Activated CD8-positive, alpha-beta T cell treated with anti-CD3 and anti-CD28 coated beads for 36 hours (primary cell): ENCODE data around the gene PEPD. TPM values are rescaled to one million over a fixed set of nuclear protein-coding genes. Genes with fewer than 3 reads are reported as not detected.

Experiments
- ATAC-seq: fragments of 200-7000 bp; cut with Tn5 transposase; one replicate; pipeline ENCODE4 v1.10.0; 2021; ENCODE audit warnings: mild to moderate bottlenecking, moderate library complexity
- CTCF ChIA-PET: fragments of 350-600 bp; sonication (Branson Sonifier 250); formaldehyde crosslinking; loops from one replicate; lab custom pipeline; 2021; ENCODE audit warnings: antibody characterized with exemption; lab: Charles Lee
- POLR2A ChIA-PET: fragments of 350-600 bp; sonication (Branson Sonifier 250); formaldehyde crosslinking; loops from one replicate; lab custom pipeline; 2021; ENCODE audit warnings: antibody characterized with exemption; lab: Charles Lee
- DNase-seq: peaks from one replicate; pipeline ENCODE4 v3.0.0-alpha.2; 2020
- H3K27ac Mint-ChIP-seq: one replicate; pipeline ENCODE4 v1.8.0; 2021; ENCODE audit warnings: mild to moderate bottlenecking, mixed read lengths
- H3K27me3 Mint-ChIP-seq: one replicate; pipeline ENCODE4 v1.8.0; 2021; ENCODE audit warnings: mixed read lengths
- H3K36me3 Mint-ChIP-seq: one replicate; pipeline ENCODE4 v1.8.0; 2021; ENCODE audit warnings: low read depth, mixed read lengths
- H3K4me1 Mint-ChIP-seq: one replicate; pipeline ENCODE4 v1.8.0; 2021; ENCODE audit warnings: low read depth, mixed read lengths
- H3K4me3 Mint-ChIP-seq: one replicate; pipeline ENCODE4 v1.8.0; 2021; ENCODE audit warnings: mild to moderate bottlenecking, moderate library complexity, mixed read lengths
- H3K9me3 Mint-ChIP-seq: one replicate; pipeline ENCODE4 v1.8.0; 2021; ENCODE audit warnings: mixed read lengths
- CTCF ChIP-seq: fragments of 200-600 bp; IDR thresholded peaks from one replicate; pipeline ENCODE4 v1.8.0; 2022; ENCODE audit warnings: antibody characterized with exemption, mild to moderate bottlenecking
- intact Hi-C: fragments of 100-400 bp; cut with micrococcal nuclease; formaldehyde crosslinking; loops from one replicate; pipeline ENCODE4 v1.10.0; 2022
- total RNA-seq, 2 experiments: library from RNA; stranded (reverse); gene quantifications; one replicate each; pipeline ENCODE4 v1.2.3, GENCODE V29; 2021

PEPD gene
- total RNA-seq, 2 experiments from 2014 or later: 32.6 to 34.6 TPM

DNA sequence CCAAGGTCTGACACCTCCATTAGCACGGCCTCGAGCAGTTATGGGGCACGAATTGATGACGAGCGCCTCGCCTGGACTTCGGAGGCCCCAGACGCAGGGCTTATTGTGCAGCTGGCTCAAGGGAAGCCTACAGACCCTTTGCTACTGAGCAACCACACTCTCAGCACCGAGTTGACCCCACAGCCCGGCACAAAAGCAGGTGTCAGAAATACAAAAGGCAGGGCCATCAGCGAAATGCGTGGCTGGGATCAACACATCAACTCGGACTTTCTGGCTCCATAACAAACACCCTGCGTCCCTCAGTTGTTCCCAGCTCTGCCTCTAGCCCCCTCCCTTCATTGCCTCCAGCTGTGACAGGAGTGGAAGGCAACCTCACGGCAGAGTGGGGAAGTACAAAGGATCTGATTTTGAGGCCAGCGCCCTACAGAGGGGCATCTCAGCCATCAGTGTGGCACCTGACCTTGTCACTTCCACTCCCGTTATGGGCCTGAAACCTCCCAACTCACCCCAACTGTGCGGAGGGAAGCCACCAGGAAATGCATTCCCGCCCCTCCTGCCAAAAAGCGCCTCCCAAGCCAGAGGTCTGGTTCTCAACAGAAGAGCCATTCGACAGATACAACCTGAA lies 18.0 kb downstream of the PEPD start:
- DNase-seq (no peak), ATAC-seq (no peak)
- TF ChIP-seq CTCF: no peak
- Mint-ChIP-seq H3K9me3 (no peaks in the 10 kb centered on the region), H3K27me3 (no peaks in the 10 kb centered on the region), H3K4me3 (no peak overlapping the region), H3K36me3 (peaks cover 2% of the 10 kb centered on the region), H3K4me1 (no peaks in the 10 kb centered on the region), H3K27ac (no peak overlapping the region)
- ChIA-PET POLR2A (no interaction called here), CTCF (no interaction called here)
- intact Hi-C loops: no loop called here

DNA sequence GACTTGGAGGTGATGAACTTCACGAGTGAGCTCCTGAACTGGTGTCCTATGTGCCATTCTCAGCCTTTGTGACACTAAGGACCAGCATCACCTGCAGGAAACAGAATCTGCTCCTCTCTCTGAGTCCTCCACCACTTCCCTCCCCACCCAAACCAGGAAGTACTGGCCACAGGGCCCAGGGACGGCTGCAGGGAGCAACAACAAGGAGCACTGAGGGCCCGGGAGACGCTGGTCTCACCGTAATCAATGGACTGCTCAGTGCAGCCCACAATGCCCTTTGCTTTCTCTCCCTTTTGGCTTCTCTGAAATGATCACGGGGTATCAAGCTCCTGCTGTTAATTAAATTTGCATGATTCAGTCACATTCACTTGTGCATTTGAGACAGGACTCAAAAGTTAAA lies 18.6 kb downstream of the PEPD start:
- ChIA-PET POLR2A (no interaction called here), CTCF (no interaction called here)
- Mint-ChIP-seq H3K4me1 (no peaks in the 10 kb centered on the region), H3K27ac (no peak overlapping the region), H3K27me3 (no peaks in the 10 kb centered on the region), H3K9me3 (no peaks in the 10 kb centered on the region), H3K36me3 (peaks cover 2% of the 10 kb centered on the region), H3K4me3 (no peak overlapping the region)
- ATAC-seq (no peak), DNase-seq (no peak)
- intact Hi-C loops: no loop called here
- TF ChIP-seq CTCF: no peak

- Mint-ChIP-seq H3K9me3 (no peaks in the 10 kb centered on the region), H3K4me3 (no peak overlapping the region), H3K27ac (no peak overlapping the region), H3K27me3 (no peaks in the 10 kb centered on the region), H3K4me1 (no peaks in the 10 kb centered on the region), H3K36me3 (peaks cover 2% of the 10 kb centered on the region)
- DNase-seq (no peak), ATAC-seq (no peak)
- ChIA-PET CTCF (no interaction called here), POLR2A (no interaction called here)
- TF ChIP-seq CTCF: no peak
- intact Hi-C loops: no loop called here
Measured at GRCh38 chr19:33502521-33502920, 19.1 kb downstream of the PEPD start.

DNA sequence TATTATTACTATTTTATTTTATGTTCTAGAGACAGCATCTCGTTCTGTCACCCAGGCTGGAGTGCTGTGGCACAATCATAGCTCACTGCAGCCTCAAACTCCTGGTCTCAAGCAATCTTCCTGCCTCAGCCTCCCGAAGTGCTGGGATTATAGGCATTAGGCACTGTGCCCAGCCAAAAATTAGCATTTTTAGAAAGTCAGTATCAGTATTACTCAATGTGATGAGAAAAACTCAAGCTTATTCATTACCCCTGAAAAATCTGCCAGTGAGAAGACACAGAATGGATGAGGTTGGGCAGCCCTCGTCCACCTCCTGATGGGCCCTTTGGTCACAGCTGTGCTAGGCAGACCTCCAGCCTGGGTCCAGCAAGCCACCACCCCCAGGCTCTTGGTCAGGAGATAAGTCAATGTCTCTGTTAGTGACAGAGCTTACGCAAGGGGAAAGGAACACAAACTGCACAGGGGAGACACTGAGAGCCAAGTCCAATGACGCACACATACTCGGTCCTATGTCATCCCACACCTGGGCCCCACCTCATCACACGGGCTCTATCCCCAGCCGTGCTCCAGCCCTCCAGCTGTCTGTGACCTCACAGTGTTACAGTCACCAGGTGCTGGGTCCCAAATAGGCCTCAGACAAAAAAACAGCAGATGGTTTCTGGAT lies 19.8 kb downstream of the PEPD start:
- Mint-ChIP-seq H3K4me1 (no peaks in the 10 kb centered on the region), H3K4me3 (no peak overlapping the region), H3K27ac (no peak overlapping the region), H3K27me3 (no peaks in the 10 kb centered on the region), H3K36me3 (peaks cover 2% of the 10 kb centered on the region), H3K9me3 (no peaks in the 10 kb centered on the region)
- ATAC-seq (no peak), DNase-seq (no peak)
- ChIA-PET CTCF (no interaction called here), POLR2A (no interaction called here)
- intact Hi-C loops: no loop called here
- TF ChIP-seq CTCF: no peak

DNA sequence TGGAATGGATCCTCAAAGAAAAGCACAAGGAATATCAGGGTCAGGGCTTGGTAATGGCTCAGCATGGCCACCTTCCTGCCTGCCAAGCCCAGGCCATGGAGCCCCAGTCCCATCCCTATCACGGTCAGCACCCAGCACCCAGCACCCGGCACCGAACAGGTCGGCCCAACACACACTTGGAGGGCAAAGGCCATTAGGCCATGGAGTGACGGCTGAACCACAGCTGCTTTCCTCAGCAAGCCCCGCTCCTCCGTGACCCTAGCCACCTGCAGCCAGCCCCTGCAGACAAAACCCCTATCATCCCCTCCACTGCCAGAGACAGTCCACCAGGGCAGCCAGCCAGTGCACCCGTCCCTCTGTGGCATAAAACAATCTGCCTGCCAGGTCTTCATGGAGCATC lies 20.6 kb downstream of the PEPD start:
- intact Hi-C loops: no loop called here
- H3K4me1 Mint-ChIP-seq: no peaks in the 10 kb centered on the region
- H3K27ac Mint-ChIP-seq: no peak overlapping the region
- ChIA-PET CTCF (no interaction called here), POLR2A (no interaction called here)
- peaks cover 2% of the 10 kb centered on the region for H3K36me3 Mint-ChIP-seq
- no peak for DNase-seq
- H3K4me3 Mint-ChIP-seq: no peak overlapping the region
- no peak for ATAC-seq
- H3K27me3 Mint-ChIP-seq: no peaks in the 10 kb centered on the region
- no peak for TF ChIP-seq CTCF
- no peaks in the 10 kb centered on the region for H3K9me3 Mint-ChIP-seq
